Activated naive CD8-positive, alpha-beta T cell treated with anti-CD3 and anti-CD28 coated beads for 36 hours (primary cell): ENCODE measurements around the gene ADAM20. TPM values are rescaled to one million over a fixed set of nuclear protein-coding genes. Genes with fewer than 3 reads are reported as not detected.
"Not testable (repeated sequence)": the region's sequence is repeated elsewhere in the genome, so short reads cannot be mapped to it uniquely, and the experiment has no call there.

Experiments used
- DNase-seq: peaks from one replicate; pipeline ENCODE4 v3.0.0; 2021
- H3K27ac Mint-ChIP-seq: one replicate; pipeline ENCODE4 v1.8.0; 2022; ENCODE audit warnings: mild to moderate bottlenecking, moderate library complexity, mixed read lengths
- H3K27me3 Mint-ChIP-seq: one replicate; pipeline ENCODE4 v1.8.0; 2022; ENCODE audit warnings: mild to moderate bottlenecking, mixed read lengths
- H3K36me3 Mint-ChIP-seq: one replicate; pipeline ENCODE4 v1.8.0; 2021; ENCODE audit warnings: mild to moderate bottlenecking, mixed read lengths
- H3K4me1 Mint-ChIP-seq: one replicate; pipeline ENCODE4 v1.8.0; 2021; ENCODE audit warnings: mixed read lengths
- H3K4me3 Mint-ChIP-seq: one replicate; pipeline ENCODE4 v1.8.0; 2022; ENCODE audit warnings: mild to moderate bottlenecking, moderate library complexity, mixed read lengths
- H3K9me3 Mint-ChIP-seq: one replicate; pipeline ENCODE4 v1.8.0; 2022; ENCODE audit warnings: mixed read lengths
- total RNA-seq, 2 experiments: library from RNA; stranded (reverse); gene quantifications; one replicate each; pipeline ENCODE4 v1.2.3, GENCODE V29; 2021

Gene ADAM20
- total RNA-seq, 2 experiments from 2014 or later, result 0.12 TPM; not detected in 1

GRCh38 chr14:70514168-70515069, 20.4 kb downstream of the ADAM20 start:
- Mint-ChIP-seq H3K4me1 (peaks cover 8% of the 10 kb centered on the region), H3K27ac (no peak overlapping the region), H3K27me3 (no peaks in the 10 kb centered on the region), H3K9me3 (peaks cover 7% of the 10 kb centered on the region), H3K4me3 (no peak overlapping the region), H3K36me3 (peaks cover 13% of the 10 kb centered on the region)
- no peak for DNase-seq

DNA sequence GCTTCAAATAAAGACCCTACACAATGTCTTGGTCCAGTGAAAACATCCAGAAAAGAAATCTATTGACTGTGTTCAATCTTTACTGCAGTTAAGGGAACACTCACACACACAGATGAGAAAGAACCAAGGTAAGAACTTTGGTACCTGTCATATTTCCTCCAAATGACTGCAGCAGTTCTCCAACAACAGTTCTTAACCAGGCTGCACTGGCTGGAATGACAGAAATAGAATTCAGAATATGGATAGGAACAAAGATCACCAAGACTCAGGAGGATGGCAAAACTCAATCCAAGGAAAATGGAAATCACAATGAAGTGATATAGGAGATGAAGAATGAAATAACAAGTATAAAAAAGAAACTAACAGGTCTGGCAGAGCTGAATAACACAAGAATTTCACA, 36.6 kb downstream of the ADAM20 start:
- H3K4me3 Mint-ChIP-seq, result no peak overlapping the region
- H3K36me3 Mint-ChIP-seq, result peaks cover 45% of the 10 kb centered on the region
- no peaks in the 10 kb centered on the region for H3K4me1 Mint-ChIP-seq
- H3K27me3 Mint-ChIP-seq, result no peaks in the 10 kb centered on the region
- H3K9me3 Mint-ChIP-seq, result peaks cover 18% of the 10 kb centered on the region
- no peak overlapping the region for H3K27ac Mint-ChIP-seq
- no peak for DNase-seq

DNA sequence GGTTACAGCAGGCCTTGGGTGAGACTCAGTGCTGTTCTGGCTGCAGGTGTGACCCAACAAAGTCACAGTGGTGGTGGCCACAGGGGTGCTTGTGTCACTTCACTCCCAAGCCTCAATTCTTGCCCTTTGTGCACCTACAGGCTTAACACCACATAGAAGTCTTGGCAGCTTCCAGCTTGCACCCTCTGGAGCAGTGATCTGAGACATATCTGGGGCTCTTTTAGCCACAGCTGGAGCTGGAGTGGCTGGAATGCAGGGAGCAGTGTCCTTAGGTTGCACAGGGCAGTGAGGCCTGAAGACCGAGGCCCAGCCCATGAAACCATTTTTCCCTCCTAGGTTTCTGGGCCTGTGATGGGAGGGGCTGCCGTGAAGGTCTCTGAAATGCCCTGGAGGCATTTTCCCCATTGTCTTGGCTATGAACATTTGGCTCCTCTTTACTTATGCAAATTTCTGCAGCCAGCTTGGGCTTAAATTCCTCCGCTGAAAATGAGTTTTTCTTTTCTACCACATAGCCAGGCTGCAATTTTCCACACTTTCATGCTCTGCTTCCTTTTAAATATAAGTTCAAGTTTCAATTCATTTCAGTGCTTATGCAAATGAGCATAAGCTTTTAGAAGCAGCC, 45.1 kb downstream of the ADAM20 start:
- H3K4me3 Mint-ChIP-seq, result no peak overlapping the region
- H3K9me3 Mint-ChIP-seq, result peaks cover 35% of the 10 kb centered on the region
- DNase-seq, result no peak
- H3K36me3 Mint-ChIP-seq, result peaks cover 52% of the 10 kb centered on the region
- no peaks in the 10 kb centered on the region for H3K4me1 Mint-ChIP-seq
- no peaks in the 10 kb centered on the region for H3K27me3 Mint-ChIP-seq
- H3K27ac Mint-ChIP-seq, result no peak overlapping the region

- not testable (repeated sequence) for H3K27me3 Mint-ChIP-seq, H3K4me3 Mint-ChIP-seq, DNase-seq, H3K27ac Mint-ChIP-seq, H3K4me1 Mint-ChIP-seq
- peaks cover 10% of the 10 kb centered on the region for H3K9me3 Mint-ChIP-seq
- H3K36me3 Mint-ChIP-seq, result peaks cover 14% of the 10 kb centered on the region
These were observed 57.3 kb downstream of the ADAM20 start for GRCh38 chr14:70477356-70478105.

- H3K4me1 Mint-ChIP-seq, DNase-seq, H3K4me3 Mint-ChIP-seq, H3K27me3 Mint-ChIP-seq, H3K27ac Mint-ChIP-seq: not testable (repeated sequence)
- Mint-ChIP-seq H3K9me3 (peaks cover 10% of the 10 kb centered on the region), H3K36me3 (peaks cover 15% of the 10 kb centered on the region)
These were observed 59.3 kb downstream of the ADAM20 start for GRCh38 chr14:70475459-70475858.

- Mint-ChIP-seq H3K36me3 (peaks cover 25% of the 10 kb centered on the region), H3K27ac (no peak overlapping the region)
These were observed 61.0 kb downstream of the ADAM20 start for GRCh38 chr14:70473825-70474224.

More at GRCh38 chr14:70473825-70474224, 61.0 kb downstream of the ADAM20 start:
- Mint-ChIP-seq H3K4me1 (no peaks in the 10 kb centered on the region), H3K4me3 (no peak overlapping the region), H3K27me3 (no peaks in the 10 kb centered on the region), H3K9me3 (peaks cover 8% of the 10 kb centered on the region)
- no peak for DNase-seq

Other genes starting within 250 kb of the ADAM20 start
- gene COX16, start 175.3 kb downstream of the ADAM20 start, total RNA-seq, result 10 to 100 TPM; 72.7 to 79.5 TPM
- gene SYNJ2BP, start 117.9 kb downstream of the ADAM20 start, total RNA-seq, result 1 to 10 TPM; 7.3 to 7.8 TPM
- under 1 TPM; 0.23 to 0.24 TPM for gene ADAM21, start 82.8 kb downstream of the ADAM20 start, total RNA-seq
- gene MED6, start 65.7 kb upstream of the ADAM20 start, total RNA-seq, result 10 to 100 TPM; 62.3 to 66.6 TPM
- 1 to 10 TPM; 4.9 to 5.4 TPM for gene TTC9, start 106.9 kb upstream of the ADAM20 start, total RNA-seq